Stimulated activated CD8-positive, alpha-beta memory T cell treated with anti-CD3 and anti-CD28 coated beads, Interleukin-12 subunit alpha, Interleukin-12 subunit beta, amount 100 ng/mL, for 24 hours (primary cell): ENCODE data around the gene AKAP13.

Experiments
- DNase-seq: peaks from one replicate; pipeline ENCODE4 v3.0.0-alpha.2; 2020; ENCODE audit errors: extremely low read depth

The AKAP13 gene

DNA sequence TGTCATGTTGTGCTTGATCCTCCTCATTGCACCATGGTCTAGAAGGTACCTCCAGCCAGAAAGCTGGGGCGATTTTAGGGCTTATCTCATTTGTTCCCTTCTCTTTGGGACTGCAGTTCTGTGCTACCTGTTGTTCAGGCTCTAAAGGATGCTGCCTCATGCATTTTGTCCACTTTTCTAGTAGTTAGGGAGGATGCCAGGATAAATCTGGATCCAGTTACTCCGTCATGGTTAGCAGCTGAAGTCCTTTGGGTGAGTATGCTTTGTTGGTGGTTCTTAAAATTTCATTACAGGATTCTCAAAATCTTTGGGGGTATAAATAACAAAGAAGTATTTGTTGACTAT is 8.9 kb downstream of the AKAP13 start:
- no peak for DNase-seq

DNA sequence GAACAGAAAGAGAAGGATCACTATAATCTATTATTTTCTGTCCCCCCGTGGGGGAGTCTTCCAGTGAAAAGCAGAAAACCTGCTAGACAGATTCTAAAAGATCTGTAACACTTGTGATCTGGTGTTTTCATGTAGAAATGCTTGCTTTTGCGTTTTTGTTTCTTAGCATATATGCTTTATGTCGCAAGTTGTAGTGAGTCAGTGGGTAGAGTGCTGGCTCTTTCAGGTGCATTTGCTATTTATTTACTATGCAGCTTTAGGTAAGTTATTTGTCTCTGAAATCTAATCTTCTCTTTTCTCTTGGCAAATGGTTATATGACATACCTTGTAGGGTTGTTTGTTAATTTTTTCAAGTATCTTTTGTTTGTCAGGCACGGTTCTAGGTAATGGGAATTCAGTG is 9.4 kb downstream of the AKAP13 start:
- DNase-seq = no peak

GRCh38 chr15:85393210-85393609 is 12.8 kb downstream of the AKAP13 start:
- no peak for DNase-seq

- no peak for DNase-seq
Observed at GRCh38 chr15:85394554-85395333, 14.3 kb downstream of the AKAP13 start.

DNA sequence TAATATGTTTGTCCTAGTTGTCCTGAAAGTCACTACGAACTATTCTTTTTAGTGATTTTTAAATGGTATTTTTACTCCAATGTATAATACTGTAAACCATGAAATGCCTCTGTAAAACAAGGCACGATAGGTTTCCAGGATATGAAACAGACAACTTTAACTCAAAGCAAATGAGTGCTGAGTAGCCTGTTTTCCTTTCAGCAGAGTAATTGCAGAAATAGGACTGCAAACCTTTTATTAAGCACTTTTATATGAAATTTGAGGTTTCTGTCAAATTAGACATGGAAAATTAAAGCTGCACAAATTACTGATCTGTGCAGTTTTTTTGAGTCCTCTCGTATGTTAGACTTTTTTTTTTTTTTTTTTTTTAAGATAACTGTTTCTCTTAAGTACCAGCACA is 16.2 kb downstream of the AKAP13 start:
- no peak for DNase-seq

DNA sequence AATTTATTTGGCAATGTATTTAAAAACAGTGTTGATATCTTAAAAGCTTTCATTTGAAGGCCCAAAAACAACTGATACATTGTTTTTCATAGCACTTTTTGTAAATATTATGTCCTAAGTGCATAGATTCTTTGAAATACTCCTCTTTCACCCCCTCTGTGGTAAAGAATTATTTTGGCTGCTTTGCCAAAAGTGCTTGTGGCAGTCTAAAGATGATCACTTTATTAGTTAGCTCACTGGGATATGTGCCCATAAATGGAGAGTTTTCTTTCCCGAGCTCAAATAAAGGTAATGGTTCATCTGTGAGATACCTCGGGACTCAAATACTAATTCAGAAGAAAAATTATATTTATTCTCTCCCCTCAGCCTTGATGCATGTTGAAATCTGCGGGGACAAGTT is 16.7 kb downstream of the AKAP13 start:
- no peak for DNase-seq

GRCh38 chr15:85397926-85398325 is 17.5 kb downstream of the AKAP13 start:
- no peak for DNase-seq

- no peak for DNase-seq
Observed at GRCh38 chr15:85398822-85399221, 18.4 kb downstream of the AKAP13 start.

- no peak for DNase-seq
Observed at GRCh38 chr15:85399627-85400026, 19.2 kb downstream of the AKAP13 start.

- DNase-seq = no peak
Observed at GRCh38 chr15:85400606-85401005, 20.2 kb downstream of the AKAP13 start.

DNA sequence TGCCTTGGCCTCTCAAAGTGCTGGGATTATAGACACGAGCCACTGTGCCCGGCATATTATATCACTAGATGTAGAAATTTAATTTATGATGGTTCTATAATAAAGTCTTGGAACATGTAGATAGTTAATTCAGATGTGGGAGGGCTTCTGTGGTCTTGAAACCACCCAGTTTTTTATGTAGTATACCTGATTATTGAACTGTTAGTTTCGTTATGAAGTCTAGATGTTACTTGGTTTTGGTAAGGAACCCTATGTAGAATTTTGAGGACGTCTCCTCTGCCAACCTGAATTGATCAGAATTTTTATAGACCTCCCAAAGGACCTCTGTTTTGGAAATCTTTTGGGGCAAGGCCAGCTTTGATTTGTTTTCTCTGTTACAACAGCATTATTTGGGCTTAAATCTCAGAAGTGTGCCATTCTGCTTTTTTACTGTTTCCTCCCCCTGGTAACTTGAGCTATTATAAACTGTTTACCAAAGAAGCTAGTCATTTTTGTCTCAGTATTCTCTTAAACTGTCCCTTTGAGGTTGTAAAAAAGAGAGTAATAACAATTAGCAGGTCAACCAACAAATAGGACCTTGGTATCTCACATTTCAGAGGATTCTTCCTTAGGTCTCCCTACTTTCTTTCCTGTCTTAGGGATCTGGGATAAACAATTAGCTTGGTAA is 20.8 kb downstream of the AKAP13 start:
- DNase-seq = no peak

GRCh38 chr15:85402195-85402881 is 21.9 kb downstream of the AKAP13 start:
- DNase-seq = no peak

DNA sequence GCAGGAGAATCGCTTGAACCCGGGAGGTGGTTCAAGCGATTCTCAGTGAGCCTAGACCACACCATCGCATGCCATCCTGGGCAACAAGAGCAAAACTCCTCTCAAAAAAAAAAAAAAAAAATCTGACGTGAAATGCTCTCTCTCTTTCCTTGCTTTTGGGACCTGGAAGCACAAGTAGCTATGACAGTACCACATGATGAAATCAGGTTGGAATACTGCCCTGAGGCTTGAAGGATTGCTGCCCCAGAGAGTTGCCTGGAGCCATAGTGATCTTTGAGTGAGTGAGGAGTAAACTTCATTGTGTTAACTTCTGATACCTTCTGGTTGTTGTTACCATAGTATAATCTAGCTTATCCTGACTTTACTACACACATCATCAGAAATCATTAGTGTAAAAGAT is 23.3 kb downstream of the AKAP13 start:
- DNase-seq = no peak

DNA sequence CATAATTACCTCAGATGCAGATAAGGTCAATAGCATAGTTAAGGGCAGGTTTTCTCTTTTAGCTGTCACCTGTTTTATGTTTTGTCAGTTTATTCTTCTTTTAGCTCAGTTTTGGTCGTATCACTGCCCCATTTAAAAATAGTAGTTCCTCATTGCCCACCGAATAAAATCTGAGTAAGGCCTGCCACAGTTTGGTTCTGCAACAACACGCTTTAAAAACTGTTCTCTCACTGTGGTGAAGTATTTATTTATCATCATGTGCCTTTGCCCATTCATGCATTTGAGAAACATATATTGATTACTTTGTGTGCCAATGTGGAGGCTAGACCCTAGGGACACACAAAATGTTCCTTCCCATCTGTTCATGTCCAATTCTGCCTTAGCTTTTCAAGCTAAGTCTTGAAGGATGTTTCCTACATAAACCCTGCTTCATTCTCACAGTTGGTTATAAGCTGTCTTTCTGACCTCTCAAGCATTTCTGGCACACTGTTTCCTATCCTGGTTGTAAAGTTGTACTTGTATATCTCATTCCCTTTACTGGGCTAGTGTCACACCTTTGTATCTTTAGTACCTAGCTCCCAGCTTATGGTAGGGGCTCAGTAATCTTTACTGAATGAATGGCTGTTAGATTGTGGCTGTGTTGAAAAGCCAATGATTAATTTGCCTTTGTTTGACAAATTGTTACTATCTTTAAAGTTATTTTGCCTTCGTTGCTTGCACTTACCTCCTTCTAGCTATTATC is 23.9 kb downstream of the AKAP13 start:
- DNase-seq = no peak

DNA sequence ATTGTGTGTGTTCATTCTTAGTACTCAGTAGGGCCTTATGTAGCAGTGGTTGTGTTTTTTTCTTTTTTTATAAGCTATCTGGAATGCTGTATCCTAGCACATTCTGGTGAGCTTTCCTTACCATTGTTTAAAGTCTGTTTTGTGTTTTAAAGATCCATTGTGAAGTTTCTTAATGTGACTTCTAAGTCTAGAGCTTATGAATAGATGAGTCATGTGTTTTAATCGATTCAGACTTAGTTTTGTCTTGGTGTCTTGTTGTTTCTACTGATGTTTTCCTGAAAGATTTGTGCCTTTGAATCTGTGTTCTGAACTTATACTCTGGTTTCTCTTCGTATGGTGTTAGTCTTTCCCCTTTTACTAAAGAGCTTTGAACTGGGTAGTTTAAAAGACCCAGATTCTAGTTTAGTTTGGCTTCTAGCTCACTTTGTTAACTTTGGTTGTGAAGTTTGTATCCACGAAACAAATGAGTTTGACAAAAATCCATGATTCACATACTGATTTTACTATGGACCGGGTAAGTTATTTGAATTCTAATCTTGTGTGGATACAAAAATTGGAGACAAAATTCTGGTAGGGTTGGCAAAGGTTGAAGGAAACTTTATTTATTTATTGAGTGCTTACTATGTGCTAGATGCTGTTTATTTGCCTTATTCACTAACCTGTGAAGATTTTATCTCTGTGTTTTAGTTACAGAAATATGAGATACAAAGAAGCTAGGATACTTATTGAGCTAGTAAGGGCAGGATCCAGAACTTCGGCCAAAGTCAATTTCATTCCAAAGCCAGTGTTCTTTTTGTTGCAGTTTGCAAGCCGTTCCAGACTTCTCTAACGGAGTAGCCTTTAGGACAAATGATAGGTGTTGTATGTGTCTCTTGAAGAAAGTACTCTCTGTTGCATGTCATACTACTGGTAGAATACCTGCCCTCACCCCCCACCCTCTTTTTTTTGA is 24.8 kb downstream of the AKAP13 start:
- no peak for DNase-seq

GRCh38 chr15:85406916-85407315 is 26.5 kb downstream of the AKAP13 start:
- DNase-seq = no peak

DNA sequence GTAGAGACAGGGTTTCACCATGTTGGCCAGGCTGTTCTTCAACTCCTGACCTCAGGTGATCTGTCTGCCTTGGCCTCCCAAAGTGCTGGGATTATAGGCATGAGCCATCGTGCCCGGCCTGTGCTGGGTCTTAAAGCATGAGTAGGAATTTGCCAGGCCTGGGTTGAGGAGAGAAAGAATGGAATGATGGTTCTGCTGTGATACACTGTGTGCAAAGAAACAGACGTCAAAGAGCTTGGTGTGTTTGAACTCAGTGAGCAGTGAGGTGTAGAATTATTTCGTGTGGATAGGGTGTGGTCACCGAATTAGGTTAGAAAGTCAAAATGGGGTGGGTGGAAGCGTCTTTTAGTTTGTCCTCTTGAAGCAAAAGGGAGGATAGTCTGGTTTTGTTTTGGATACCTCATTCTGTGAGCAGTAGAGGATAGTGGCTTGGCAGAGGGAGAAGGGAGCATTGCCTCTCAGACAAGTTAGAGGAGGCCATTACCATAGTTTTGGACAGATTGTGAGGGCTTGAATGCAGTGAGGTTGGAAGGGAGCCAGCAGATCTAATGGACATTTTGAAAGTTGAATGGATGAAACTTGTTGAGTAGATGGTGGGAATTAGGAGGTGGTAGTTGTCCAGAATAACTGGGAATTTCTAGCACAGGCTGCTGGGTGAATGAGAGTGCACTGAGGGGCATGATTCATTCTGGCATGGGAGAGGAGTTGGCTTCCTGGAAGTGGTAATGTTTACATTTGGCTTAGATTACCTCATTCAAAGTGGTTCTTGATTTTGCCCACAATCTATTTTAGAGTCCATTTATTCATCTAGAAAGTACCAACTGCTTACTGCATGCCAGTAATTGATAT is 27.2 kb downstream of the AKAP13 start:
- DNase-seq = no peak

GRCh38 chr15:85408270-85408746 is 27.9 kb downstream of the AKAP13 start:
- DNase-seq = no peak

DNA sequence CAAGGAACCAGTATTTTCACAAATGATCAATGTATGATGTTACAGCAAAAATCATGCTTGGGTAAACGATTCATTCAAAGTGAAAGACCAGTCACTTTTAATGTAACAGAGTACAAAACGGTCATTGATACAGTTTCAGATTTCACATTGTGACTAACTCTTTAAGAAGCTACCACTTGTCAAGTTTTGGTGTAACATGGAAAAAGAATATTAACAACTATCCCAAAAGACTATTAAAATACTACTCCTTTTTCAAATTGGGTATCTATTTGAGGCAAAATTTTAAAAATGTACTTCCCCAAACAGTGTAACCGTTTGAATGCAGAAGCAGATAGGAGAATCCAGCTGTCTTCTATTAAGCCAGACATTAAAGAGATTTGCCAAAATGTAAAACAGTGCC is 31.7 kb downstream of the AKAP13 start:
- no peak for DNase-seq
